HG02840 (cell line): ENCODE measurements around the gene TAF4.
A peak's percentile ranks its signal among the peaks of the same experiment; 100 is the strongest.
"Not testable (repeated sequence)": the region's sequence is repeated elsewhere in the genome, so short reads cannot be mapped to it uniquely, and the experiment has no call there.

Experiments used
- ATAC-seq: cut with Tn5 transposase; IDR thresholded peaks from one replicate; pipeline ENCODE4 v1.9.1; 2021; ENCODE audit warnings: mild to moderate bottlenecking, moderate library complexity, moderate number of reproducible peaks; ENCODE audit not compliant: unreplicated experiment, low FRiP score

Gene TAF4

GRCh38 chr20:62079166-62079565, 13.5 kb upstream of the TAF4 start:
- no peak for ATAC-seq

- no peak for ATAC-seq
Measured at GRCh38 chr20:62073323-62073722, 7.6 kb upstream of the TAF4 start.

GRCh38 chr20:62071669-62072430, 6.2 kb upstream of the TAF4 start:
- ATAC-seq, result not testable (repeated sequence)

GRCh38 chr20:62069741-62070216, 4.1 kb upstream of the TAF4 start:
- no peak for ATAC-seq

GRCh38 chr20:62068997-62069396, 3.3 kb upstream of the TAF4 start:
- no peak for ATAC-seq

- ATAC-seq, result no peak
Measured at GRCh38 chr20:62067547-62068260, 2.0 kb upstream of the TAF4 start.

- ATAC-seq, result no peak
Measured at GRCh38 chr20:62066983-62067433, 1.3 kb upstream of the TAF4 start.

GRCh38 chr20:62066339-62066982, 780 bp upstream of the TAF4 start:
- ATAC-seq, result peak; percentile 28

- peak; percentile 39 for ATAC-seq
Measured at GRCh38 chr20:62064770-62065673, 659 bp downstream of the TAF4 start.

- ATAC-seq, result no peak
Measured at GRCh38 chr20:62063981-62064769, 1.5 kb downstream of the TAF4 start.

GRCh38 chr20:62063315-62063980, 2.2 kb downstream of the TAF4 start:
- ATAC-seq, result no peak

- no peak for ATAC-seq
Measured at GRCh38 chr20:62062661-62063314, 2.9 kb downstream of the TAF4 start.

- no peak for ATAC-seq
Measured at GRCh38 chr20:62061851-62062423, 3.7 kb downstream of the TAF4 start.

GRCh38 chr20:62060631-62061541, 4.8 kb downstream of the TAF4 start:
- ATAC-seq, result no peak

- ATAC-seq, result no peak
Measured at GRCh38 chr20:62059920-62060630, 5.6 kb downstream of the TAF4 start.

GRCh38 chr20:62059401-62059800, 6.3 kb downstream of the TAF4 start:
- ATAC-seq, result no peak
